Measurements from ENCODE around the gene PLG. TPM values are rescaled to one million over a fixed set of nuclear protein-coding genes. Genes with fewer than 3 reads are reported as not detected.

PLG gene
- total and polyA plus RNA-seq, 2 of the 4 experiments (the other 2 are of a cell fraction) = not detected

GRCh38 chr6:160733050-160733646 is 31.1 kb downstream of the PLG start:
- H3K27me3 ChIP-seq (ENCODE audit: control insufficient read depth, insufficient read depth, low read length) = no peaks in the 10 kb centered on the region
- intact Hi-C loops (cut with micrococcal nuclease) (no loop called here), dilution Hi-C loops (cut with HindIII; ENCODE audit: low sequenced_read_pairs, unreplicated experiment) (no loop called here), in situ Hi-C loops (cut with MboI; ENCODE audit: low sequenced_read_pairs) (no loop called here)
- H2BK5ac ChIP-seq (ENCODE audit: low read depth, low read length, poor library complexity, severe bottlenecking) = no peak overlapping the region
- H4K91ac ChIP-seq (ENCODE audit: insufficient read depth, low read depth, low read length) = no peak overlapping the region
- H3K23ac ChIP-seq (ENCODE audit: low read depth, low read length) = no peak overlapping the region
- no peaks in the 10 kb centered on the region for H3K4me1 ChIP-seq (ENCODE audit: control insufficient read depth, insufficient read depth, low read length)
- H3K14ac ChIP-seq (replicated peaks; ENCODE audit: low read depth, low read length) = no peak overlapping the region
- no peak overlapping the region for H3K9ac ChIP-seq (ENCODE audit: low read depth, low read length)
- CTCF ChIA-PET = no interaction called here
- TF ChIP-seq RAD21 (IDR thresholded peaks at IDR 0.05; ENCODE audit: low read length) = peak; percentile 46
- no peak for TF ChIP-seq MAZ (IDR thresholded peaks at IDR 0.05; ENCODE audit: borderline replicate concordance, low read depth, low read length)
- TF ChIP-seq, protein P1, sequence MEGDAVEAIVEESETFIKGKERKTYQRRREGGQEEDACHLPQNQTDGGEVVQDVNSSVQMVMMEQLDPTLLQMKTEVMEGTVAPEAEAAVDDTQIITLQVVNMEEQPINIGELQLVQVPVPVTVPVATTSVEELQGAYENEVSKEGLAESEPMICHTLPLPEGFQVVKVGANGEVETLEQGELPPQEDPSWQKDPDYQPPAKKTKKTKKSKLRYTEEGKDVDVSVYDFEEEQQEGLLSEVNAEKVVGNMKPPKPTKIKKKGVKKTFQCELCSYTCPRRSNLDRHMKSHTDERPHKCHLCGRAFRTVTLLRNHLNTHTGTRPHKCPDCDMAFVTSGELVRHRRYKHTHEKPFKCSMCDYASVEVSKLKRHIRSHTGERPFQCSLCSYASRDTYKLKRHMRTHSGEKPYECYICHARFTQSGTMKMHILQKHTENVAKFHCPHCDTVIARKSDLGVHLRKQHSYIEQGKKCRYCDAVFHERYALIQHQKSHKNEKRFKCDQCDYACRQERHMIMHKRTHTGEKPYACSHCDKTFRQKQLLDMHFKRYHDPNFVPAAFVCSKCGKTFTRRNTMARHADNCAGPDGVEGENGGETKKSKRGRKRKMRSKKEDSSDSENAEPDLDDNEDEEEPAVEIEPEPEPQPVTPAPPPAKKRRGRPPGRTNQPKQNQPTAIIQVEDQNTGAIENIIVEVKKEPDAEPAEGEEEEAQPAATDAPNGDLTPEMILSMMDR (conservative IDR thresholded peaks at IDR 0.05; ENCODE audit: low read depth, low read length) = peak; percentile 32
- H3K27ac ChIP-seq (ENCODE audit: insufficient read depth, low read length) = no peak overlapping the region
- no peak overlapping the region for H3K18ac ChIP-seq (ENCODE audit: low read depth, low read length)
- H4K8ac ChIP-seq (ENCODE audit: low read depth in 2 of 2, low read length in 2 of 2) = no peak overlapping the region
- no peak overlapping the region for H2AK9ac ChIP-seq (replicated peaks; ENCODE audit: low read depth, low read length, poor library complexity)
- no peaks in the 10 kb centered on the region for H3K36me3 ChIP-seq (ENCODE audit: control insufficient read depth, insufficient read depth, low read length)
- no peak overlapping the region for H3K4ac ChIP-seq (ENCODE audit: low read depth, low read length)
- no peak overlapping the region for H2BK15ac ChIP-seq (ENCODE audit: low read depth, low read length)
- H2BK20ac ChIP-seq (ENCODE audit: low read depth, low read length) = no peak overlapping the region
- WGBS, 2 experiments (ENCODE audit: extremely low coverage in 2 of 2, insufficient read length in 1 of 2) = no CpG with 5 or more reads among the region's 8 CpGs
- H2AFZ ChIP-seq (replicated peaks; ENCODE audit: low read length, poor library complexity) = no peak overlapping the region
- H3K79me1 ChIP-seq (ENCODE audit: low read depth in 1 of 2, low read length in 2 of 2) = no peaks in the 10 kb centered on the region
- no peak overlapping the region for H3K56ac ChIP-seq (ENCODE audit: extremely low read depth, insufficient read depth, low read length)
- no peak overlapping the region for H2BK120ac ChIP-seq (ENCODE audit: low read depth, low read length)
- peak; percentile 13 for DNase-seq
- H3K4me3 ChIP-seq (ENCODE audit: insufficient read depth, low read depth, low read length) = no peak overlapping the region
- H2AK5ac ChIP-seq (ENCODE audit: low read depth, low read length) = no peak overlapping the region
- H3K4me2 ChIP-seq (ENCODE audit: low read depth, low read length) = no peak overlapping the region
- peak; percentile 79 for ATAC-seq (ENCODE audit: low read depth)
- H4K20me1 ChIP-seq (ENCODE audit: insufficient read depth, low read length) = no peaks in the 10 kb centered on the region
- no TSS peak for BruUV-seq (replicated peaks)
- no peak overlapping the region for H4K5ac ChIP-seq (ENCODE audit: low read depth, low read length)
- peaks cover 17% of the 10 kb centered on the region for H3K9me3 ChIP-seq (ENCODE audit: control insufficient read depth, insufficient read depth, low read length)
- no peaks in the 10 kb centered on the region for H3K9me1 ChIP-seq (ENCODE audit: insufficient read depth, low read length)
- POLR2A ChIA-PET (ENCODE audit: unreplicated experiment) = no interaction called here

All from IMR-90 (cell line).